HCT116 (cell line): Measurements from ENCODE around the gene KDM4E. TPM values are rescaled to one million over a fixed set of nuclear protein-coding genes. Genes with fewer than 3 reads are reported as not detected.

Experiments
- ATAC-seq: fragments of 200-7000 bp; cut with Tn5 transposase; 2 replicates; pipeline ENCODE4 v1.9.1; 2020; ENCODE audit warnings: mild to moderate bottlenecking, moderate library complexity
- BruUV-seq: library from RNA; stranded (reverse); fragments of 400-500 nt; replicated peaks from 2 replicates; lab custom pipeline; 2021; lab: Mats Ljungman, UMichigan
- CTCF ChIA-PET: fragments of 300-600 bp; sonication (Branson Sonifier 250); formaldehyde crosslinking; loops from one replicate; lab custom pipeline; 2021; ENCODE audit warnings: antibody characterized with exemption; lab: Charles Lee
- POLR2A ChIA-PET: fragments of 300-600, 350-600 bp; sonication (Branson Sonifier 250); formaldehyde crosslinking; loops from one replicate; lab custom pipeline; 2021; ENCODE audit warnings: antibody characterized with exemption; lab: Charles Lee
- RAD21 ChIA-PET, 2 experiments: fragments of 300-600 bp; sonication (Branson Sonifier 250); formaldehyde crosslinking; loops; one replicate each; lab custom pipeline; 2023; ENCODE audit warnings: low total read pairs in 2 of 2; ENCODE audit not compliant: uncharacterized antibody in 2 of 2, unreplicated experiment in 2 of 2, low non-redundant PET in 1 of 2; lab: Charles Lee
- DNase-seq: peaks from one replicate; pipeline ENCODE4 v3.0.0-alpha.2; 2010; ENCODE audit warnings: low read depth, low spot score
- H2AFZ ChIP-seq: fragments of 200-600 bp; shearing (Covaris generic), sonication (generic); 2 replicates; pipeline ENCODE4 v1.6.1; 2017; ENCODE audit warnings: low read depth, mixed run types, mixed read lengths, antibody characterized with exemption, low read length; ENCODE audit not compliant: poor library complexity, severe bottlenecking
- H3K27ac ChIP-seq: 2 replicates; pipeline ENCODE4 v1.5.1; 2012; ENCODE audit warnings: low read depth, low read length
- H3K27me3 ChIP-seq: fragments of 200-600 bp; sonication (generic); 2 replicates; pipeline ENCODE4 v1.6.1; 2016; ENCODE audit warnings: mixed run types, low read length, mixed read lengths; ENCODE audit not compliant: insufficient read depth
- H3K36me3 ChIP-seq, 2 experiments: fragments of 200-500 bp in 1 of 2; fragments of 200-600 bp in 1 of 2; sonication (Bioruptor generic) in 1 of 2; sonication (generic) in 1 of 2; 2 replicates each; pipeline versions ENCODE4 v1.5.1 to v1.6.1; 2014 to 2016; ENCODE audit warnings: low read length in 2 of 2, inconsistent platforms in 1 of 2, mixed read lengths in 1 of 2, mixed run types in 1 of 2; ENCODE audit not compliant: insufficient read depth in 2 of 2, control insufficient read depth in 1 of 2
- H3K4me1 ChIP-seq, 2 experiments: fragments of 200-600 bp in 1 of 2; sonication (generic) in 1 of 2; 2 replicates each; pipeline versions ENCODE4 v1.5.1 to v1.6.1; 2012 to 2017; ENCODE audit warnings: low read length in 2 of 2, inconsistent platforms in 1 of 2, mild to moderate bottlenecking in 1 of 2, mixed read lengths in 1 of 2, mixed run types in 1 of 2, moderate library complexity in 1 of 2; ENCODE audit not compliant: insufficient read depth in 2 of 2, control insufficient read depth in 1 of 2
- H3K4me2 ChIP-seq: fragments of 200-600 bp; sonication (generic); 2 replicates; pipeline ENCODE4 v1.6.1; 2017; ENCODE audit warnings: mixed run types, low read length, mixed read lengths
- H3K4me3 ChIP-seq, 2 experiments: fragments of 200-600 bp in 1 of 2; sonication (generic) in 1 of 2; replicated peaks in 1 of 2; 2 replicates each; pipeline ENCODE4 v1.5.1; 2011 to 2016; ENCODE audit warnings: low read length in 2 of 2, control low read depth in 1 of 2, low read depth in 1 of 2, mild to moderate bottlenecking in 1 of 2, mixed read lengths in 1 of 2, mixed run types in 1 of 2
- H3K79me2 ChIP-seq: fragments of 200-600 bp; sonication (generic); 2 replicates; pipeline ENCODE4 v1.6.1; 2017; ENCODE audit warnings: mild to moderate bottlenecking, mixed run types, low read length, moderate library complexity, mixed read lengths; ENCODE audit not compliant: insufficient read depth
- H3K9ac ChIP-seq: fragments of 200-600 bp; sonication (generic); 2 replicates; pipeline ENCODE4 v1.6.1; 2016; ENCODE audit warnings: low read length, mixed read lengths
- H3K9me2 ChIP-seq: fragments of 200-600 bp; sonication (generic), shearing (Covaris generic); 2 replicates; pipeline ENCODE4 v1.6.1; 2017; ENCODE audit warnings: mixed run types, mild to moderate bottlenecking, moderate library complexity; ENCODE audit not compliant: insufficient read depth
- H3K9me3 ChIP-seq, 2 experiments: fragments of 200-500 bp in 1 of 2; fragments of 200-600 bp in 1 of 2; sonication (Bioruptor generic) in 1 of 2; sonication (generic) in 1 of 2; 2 replicates each; pipeline ENCODE4 v1.6.1; 2014 to 2017; ENCODE audit warnings: low read length in 2 of 2, mixed read lengths in 2 of 2, inconsistent platforms in 1 of 2, low read depth in 1 of 2, mild to moderate bottlenecking in 1 of 2, mixed run types in 1 of 2, moderate library complexity in 1 of 2; ENCODE audit not compliant: control insufficient read depth in 1 of 2, insufficient read depth in 1 of 2
- H4K20me1 ChIP-seq: fragments of 200-600 bp; sonication (generic), shearing (Covaris generic); 2 replicates; pipeline ENCODE4 v1.6.1; 2017; ENCODE audit warnings: mixed run types, mild to moderate bottlenecking, moderate library complexity; ENCODE audit not compliant: insufficient read depth
- CBX3 ChIP-seq: IDR thresholded peaks from 2 replicates; pipeline ENCODE4 v1.6.1; 2012; ENCODE audit warnings: low read depth
- EGR1 ChIP-seq: IDR thresholded peaks from 2 replicates; pipeline ENCODE4 v1.6.1; 2012; ENCODE audit warnings: low read depth
- EZH2 ChIP-seq: fragments of 200-600 bp; sonication (generic); IDR thresholded peaks from 2 replicates; pipeline ENCODE4 v1.6.1; 2017; ENCODE audit warnings: antibody characterized with exemption, mixed run types
- EZH2phosphoT487 ChIP-seq: fragments of 200-600 bp; IDR thresholded peaks from 2 replicates; pipeline ENCODE4 v1.6.1; 2018; ENCODE audit warnings: antibody characterized with exemption, borderline replicate concordance
- FOSL1 ChIP-seq: IDR thresholded peaks from 2 replicates; pipeline ENCODE4 v1.6.1; 2012; ENCODE audit warnings: low read depth
- POLR2A ChIP-seq: IDR thresholded peaks from 2 replicates; pipeline ENCODE4 v1.7.0; 2011; ENCODE audit warnings: borderline replicate concordance; ENCODE audit not compliant: insufficient read depth, insufficient read length; ENCODE audit errors: extremely low read depth
- POLR2AphosphoS5 ChIP-seq: IDR thresholded peaks from 2 replicates; pipeline ENCODE4 v1.6.1; 2011; ENCODE audit warnings: mild to moderate bottlenecking, low read depth, low read length, moderate library complexity
- RAD21 ChIP-seq: IDR thresholded peaks from 2 replicates; pipeline ENCODE4 v1.6.1; 2012; ENCODE audit warnings: low read depth, mild to moderate bottlenecking
- SIN3A ChIP-seq: IDR thresholded peaks from 2 replicates; pipeline ENCODE4 v1.6.1; 2012; ENCODE audit warnings: low read depth
- SP1 ChIP-seq: IDR thresholded peaks from 2 replicates; pipeline ENCODE4 v1.6.1; 2012; ENCODE audit warnings: low read depth
- SRF ChIP-seq: IDR thresholded peaks from 2 replicates; pipeline ENCODE4 v1.6.1; 2012; ENCODE audit warnings: low read depth
- ZBTB33 ChIP-seq: IDR thresholded peaks from 2 replicates; pipeline ENCODE4 v1.6.1; 2011; ENCODE audit warnings: mild to moderate bottlenecking, low read length, moderate library complexity; ENCODE audit not compliant: insufficient replicate concordance; ENCODE audit errors: extremely low read depth
- ZFX ChIP-seq: fragments of 450-650 bp; IDR thresholded peaks from 2 replicates; pipeline ENCODE4 v1.6.1; 2017
- intact Hi-C: fragments of 100-400 bp; cut with micrococcal nuclease; formaldehyde crosslinking; loops from 2 replicates; pipeline ENCODE4 v1.10.0; 2022
- total RNA-seq: library from RNA; stranded (reverse); gene quantifications from one replicate; pipeline ENCODE4 v1.2.1, GENCODE V29; 2021; ENCODE audit not compliant: unreplicated experiment
- TF ChIP-seq, protein P1 (sequence below): IDR thresholded peaks from 2 replicates; pipeline ENCODE4 v1.6.1; 2012
- TF ChIP-seq, protein P2 (sequence below): IDR thresholded peaks from 2 replicates; pipeline ENCODE4 v1.6.1; 2012; ENCODE audit warnings: low read depth
- TF ChIP-seq, protein P3 (sequence below), 3 experiments: fragments of 200-600 bp in 1 of 3; sonication (generic) in 1 of 3; IDR thresholded peaks in 2 of 3; conservative IDR thresholded peaks in 1 of 3; 2 replicates each; pipeline ENCODE4 v1.5.1; 2012 to 2017; ENCODE audit warnings: low read depth in 2 of 3, low read length in 2 of 3, antibody characterized with exemption in 1 of 3, borderline replicate concordance in 1 of 3, control low read depth in 1 of 3, mild to moderate bottlenecking in 1 of 3, mixed read lengths in 1 of 3, mixed run types in 1 of 3, moderate library complexity in 1 of 3; ENCODE audit not compliant: insufficient read depth in 1 of 3

KDM4E gene
- total RNA-seq, 1 experiment from 2014 or later: not detected

GRCh38 chr11:94987378-94987777 lies 37.7 kb upstream of the KDM4E start (continued):
- TF ChIP-seq ZBTB33 (no peak), EZH2phosphoT487 (no peak), SIN3A (no peak), SP1 (no peak)

DNA sequence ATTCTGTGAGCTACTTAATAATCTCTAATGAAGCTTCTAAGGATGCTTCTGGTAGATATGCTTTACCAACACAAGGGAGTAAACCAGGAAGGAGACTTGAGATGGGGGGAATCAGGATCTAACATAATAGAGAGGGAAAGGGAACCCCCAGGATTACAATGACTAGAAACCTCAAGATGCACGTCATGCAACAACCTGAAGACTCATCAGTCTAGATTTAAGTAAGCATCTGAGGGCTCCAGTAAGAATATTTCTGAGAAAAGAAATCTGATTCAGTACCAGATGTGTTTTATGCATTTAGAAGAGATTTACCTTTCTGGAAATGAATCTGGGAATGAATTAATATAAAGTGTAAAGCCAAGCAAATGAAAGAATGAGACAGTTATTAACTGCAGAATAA lies 36.3 kb upstream of the KDM4E start:
- CTCF ChIA-PET: no interaction called here
- Histone ChIP-seq H3K4me3 (no peak overlapping the region), H3K27ac (no peak overlapping the region), H3K9ac (no peak overlapping the region)
- intact Hi-C loops: no loop called here
- POLR2A ChIA-PET: no interaction called here
- no TSS peak for BruUV-seq
- no peak for TF ChIP-seq EGR1
- no peak for TF ChIP-seq FOSL1
- TF ChIP-seq, protein P1, sequence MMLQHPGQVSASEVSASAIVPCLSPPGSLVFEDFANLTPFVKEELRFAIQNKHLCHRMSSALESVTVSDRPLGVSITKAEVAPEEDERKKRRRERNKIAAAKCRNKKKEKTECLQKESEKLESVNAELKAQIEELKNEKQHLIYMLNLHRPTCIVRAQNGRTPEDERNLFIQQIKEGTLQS: no peak
- TF ChIP-seq POLR2AphosphoS5: no peak
- no peak for TF ChIP-seq ZBTB33
- no peak for TF ChIP-seq RAD21
- TF ChIP-seq ZFX: no peak
- TF ChIP-seq POLR2A: no peak
- TF ChIP-seq SRF: no peak
- TF ChIP-seq, protein P2, sequence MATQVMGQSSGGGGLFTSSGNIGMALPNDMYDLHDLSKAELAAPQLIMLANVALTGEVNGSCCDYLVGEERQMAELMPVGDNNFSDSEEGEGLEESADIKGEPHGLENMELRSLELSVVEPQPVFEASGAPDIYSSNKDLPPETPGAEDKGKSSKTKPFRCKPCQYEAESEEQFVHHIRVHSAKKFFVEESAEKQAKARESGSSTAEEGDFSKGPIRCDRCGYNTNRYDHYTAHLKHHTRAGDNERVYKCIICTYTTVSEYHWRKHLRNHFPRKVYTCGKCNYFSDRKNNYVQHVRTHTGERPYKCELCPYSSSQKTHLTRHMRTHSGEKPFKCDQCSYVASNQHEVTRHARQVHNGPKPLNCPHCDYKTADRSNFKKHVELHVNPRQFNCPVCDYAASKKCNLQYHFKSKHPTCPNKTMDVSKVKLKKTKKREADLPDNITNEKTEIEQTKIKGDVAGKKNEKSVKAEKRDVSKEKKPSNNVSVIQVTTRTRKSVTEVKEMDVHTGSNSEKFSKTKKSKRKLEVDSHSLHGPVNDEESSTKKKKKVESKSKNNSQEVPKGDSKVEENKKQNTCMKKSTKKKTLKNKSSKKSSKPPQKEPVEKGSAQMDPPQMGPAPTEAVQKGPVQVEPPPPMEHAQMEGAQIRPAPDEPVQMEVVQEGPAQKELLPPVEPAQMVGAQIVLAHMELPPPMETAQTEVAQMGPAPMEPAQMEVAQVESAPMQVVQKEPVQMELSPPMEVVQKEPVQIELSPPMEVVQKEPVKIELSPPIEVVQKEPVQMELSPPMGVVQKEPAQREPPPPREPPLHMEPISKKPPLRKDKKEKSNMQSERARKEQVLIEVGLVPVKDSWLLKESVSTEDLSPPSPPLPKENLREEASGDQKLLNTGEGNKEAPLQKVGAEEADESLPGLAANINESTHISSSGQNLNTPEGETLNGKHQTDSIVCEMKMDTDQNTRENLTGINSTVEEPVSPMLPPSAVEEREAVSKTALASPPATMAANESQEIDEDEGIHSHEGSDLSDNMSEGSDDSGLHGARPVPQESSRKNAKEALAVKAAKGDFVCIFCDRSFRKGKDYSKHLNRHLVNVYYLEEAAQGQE: no peak
- TF ChIP-seq, protein P3, sequence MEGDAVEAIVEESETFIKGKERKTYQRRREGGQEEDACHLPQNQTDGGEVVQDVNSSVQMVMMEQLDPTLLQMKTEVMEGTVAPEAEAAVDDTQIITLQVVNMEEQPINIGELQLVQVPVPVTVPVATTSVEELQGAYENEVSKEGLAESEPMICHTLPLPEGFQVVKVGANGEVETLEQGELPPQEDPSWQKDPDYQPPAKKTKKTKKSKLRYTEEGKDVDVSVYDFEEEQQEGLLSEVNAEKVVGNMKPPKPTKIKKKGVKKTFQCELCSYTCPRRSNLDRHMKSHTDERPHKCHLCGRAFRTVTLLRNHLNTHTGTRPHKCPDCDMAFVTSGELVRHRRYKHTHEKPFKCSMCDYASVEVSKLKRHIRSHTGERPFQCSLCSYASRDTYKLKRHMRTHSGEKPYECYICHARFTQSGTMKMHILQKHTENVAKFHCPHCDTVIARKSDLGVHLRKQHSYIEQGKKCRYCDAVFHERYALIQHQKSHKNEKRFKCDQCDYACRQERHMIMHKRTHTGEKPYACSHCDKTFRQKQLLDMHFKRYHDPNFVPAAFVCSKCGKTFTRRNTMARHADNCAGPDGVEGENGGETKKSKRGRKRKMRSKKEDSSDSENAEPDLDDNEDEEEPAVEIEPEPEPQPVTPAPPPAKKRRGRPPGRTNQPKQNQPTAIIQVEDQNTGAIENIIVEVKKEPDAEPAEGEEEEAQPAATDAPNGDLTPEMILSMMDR (IDR thresholded peaks at IDR 0.05 in 2 of 3, conservative IDR thresholded peaks at IDR 0.05 in 1 of 3; ENCODE audit: borderline replicate concordance in 1 of 3, insufficient read depth in 1 of 3, low read depth in 2 of 3, low read length in 2 of 3): no peak
- TF ChIP-seq EZH2: no peak
- no peak for TF ChIP-seq CBX3
- TF ChIP-seq, all 23 proteins: peak for 0
- H3K4me1 ChIP-seq: no peaks in the 10 kb centered on the region
- no peaks in the 10 kb centered on the region for H4K20me1 ChIP-seq
- H3K9me2 ChIP-seq: no peaks in the 10 kb centered on the region
- RAD21 ChIA-PET: no interaction called here
- no peak overlapping the region for H3K4me2 ChIP-seq
- H2AFZ ChIP-seq: no peak overlapping the region
- no peaks in the 10 kb centered on the region for H3K9me3 ChIP-seq
- no peaks in the 10 kb centered on the region for H3K36me3 ChIP-seq
- 0 out of 2 replicates have a peak, but pooled peaks cover 3% of the 10 kb centered on the region for H3K27me3 ChIP-seq
- ATAC-seq (no peak), DNase-seq (no peak)
- no peaks in the 10 kb centered on the region for H3K79me2 ChIP-seq
